Endothelial cell (in vitro differentiated cells): Measurements from ENCODE around the gene SLC9A9. TPM values are rescaled to one million over a fixed set of nuclear protein-coding genes. Genes with fewer than 3 reads are reported as not detected.

Experiments used
- DNase-seq: peaks from one replicate; pipeline ENCODE4 v3.0.0; 2021; ENCODE audit warnings: low spot score
- H3K27ac Mint-ChIP-seq: one replicate; pipeline ENCODE4 v1.8.0; 2021; ENCODE audit warnings: mixed read lengths, inconsistent platforms; ENCODE audit not compliant: unreplicated experiment
- H3K27me3 Mint-ChIP-seq: one replicate; pipeline ENCODE4 v1.8.0; 2021; ENCODE audit warnings: mild to moderate bottlenecking, moderate library complexity, mixed read lengths, inconsistent platforms; ENCODE audit not compliant: unreplicated experiment
- H3K36me3 Mint-ChIP-seq: one replicate; pipeline ENCODE4 v1.8.0; 2021; ENCODE audit warnings: mild to moderate bottlenecking, low read depth, mixed read lengths, inconsistent platforms; ENCODE audit not compliant: unreplicated experiment
- H3K4me1 Mint-ChIP-seq: one replicate; pipeline ENCODE4 v1.8.0; 2021; ENCODE audit warnings: mild to moderate bottlenecking, mixed read lengths, inconsistent platforms; ENCODE audit not compliant: unreplicated experiment
- H3K4me3 Mint-ChIP-seq: one replicate; pipeline ENCODE4 v1.8.0; 2021; ENCODE audit warnings: mild to moderate bottlenecking, mixed read lengths, inconsistent platforms; ENCODE audit not compliant: unreplicated experiment
- H3K9me3 Mint-ChIP-seq: one replicate; pipeline ENCODE4 v1.8.0; 2021; ENCODE audit warnings: mixed read lengths, inconsistent platforms; ENCODE audit not compliant: unreplicated experiment
- CTCF ChIP-seq: fragments of 200-600 bp; sonication (generic); IDR thresholded peaks from one replicate; pipeline ENCODE4 v1.5.0; 2021; ENCODE audit warnings: antibody characterized with exemption; ENCODE audit not compliant: unreplicated experiment
- total RNA-seq: library from RNA; stranded (reverse); fragmentation: NEBNext Ultra II Directional; extraction: Animal tissue kit (Norgen Biotek cat#: 25700); gene quantifications from one replicate; pipeline ENCODE4 v1.2.1, GENCODE V29; 2021; ENCODE audit not compliant: unreplicated experiment

SLC9A9 gene
- total RNA-seq, 1 donor from 2014 or later = 7.9 TPM

GRCh38 chr3:143221446-143221845, 626.8 kb downstream of the SLC9A9 start:
- H3K4me3 Mint-ChIP-seq = no peak overlapping the region
- H3K27ac Mint-ChIP-seq = no peak overlapping the region
- H3K27me3 Mint-ChIP-seq = no peaks in the 10 kb centered on the region
- H3K36me3 Mint-ChIP-seq = no peaks in the 10 kb centered on the region
- no peak for TF ChIP-seq CTCF
- H3K4me1 Mint-ChIP-seq = peaks cover 6% of the 10 kb centered on the region
- no peaks in the 10 kb centered on the region for H3K9me3 Mint-ChIP-seq
- DNase-seq = no peak

- no peak overlapping the region for H3K4me3 Mint-ChIP-seq
- peaks cover 6% of the 10 kb centered on the region for H3K4me1 Mint-ChIP-seq
- no peaks in the 10 kb centered on the region for H3K9me3 Mint-ChIP-seq
- no peak overlapping the region for H3K27ac Mint-ChIP-seq
- no peak for DNase-seq
- no peaks in the 10 kb centered on the region for H3K27me3 Mint-ChIP-seq
- no peak for TF ChIP-seq CTCF
- no peaks in the 10 kb centered on the region for H3K36me3 Mint-ChIP-seq
These were observed 627.5 kb downstream of the SLC9A9 start for GRCh38 chr3:143220741-143221140.

- no peak for TF ChIP-seq CTCF
- Mint-ChIP-seq H3K9me3 (no peaks in the 10 kb centered on the region), H3K27ac (no peak overlapping the region), H3K4me1 (peaks cover 6% of the 10 kb centered on the region), H3K4me3 (no peak overlapping the region), H3K36me3 (no peaks in the 10 kb centered on the region), H3K27me3 (no peaks in the 10 kb centered on the region)
- no peak for DNase-seq
These were observed 630.0 kb downstream of the SLC9A9 start for GRCh38 chr3:143218166-143218835.

GRCh38 chr3:143217283-143217682, 631.0 kb downstream of the SLC9A9 start:
- Mint-ChIP-seq H3K27ac (no peak overlapping the region), H3K4me3 (no peak overlapping the region), H3K4me1 (peaks cover 6% of the 10 kb centered on the region), H3K27me3 (no peaks in the 10 kb centered on the region), H3K9me3 (no peaks in the 10 kb centered on the region), H3K36me3 (no peaks in the 10 kb centered on the region)
- no peak for DNase-seq
- no peak for TF ChIP-seq CTCF

- Mint-ChIP-seq H3K4me3 (no peak overlapping the region), H3K36me3 (no peaks in the 10 kb centered on the region), H3K27ac (no peak overlapping the region), H3K9me3 (no peaks in the 10 kb centered on the region), H3K27me3 (no peaks in the 10 kb centered on the region), H3K4me1 (peaks cover 6% of the 10 kb centered on the region)
- TF ChIP-seq CTCF = no peak
- DNase-seq = no peak
These were observed 631.5 kb downstream of the SLC9A9 start for GRCh38 chr3:143216709-143217182.
